Measurements from ENCODE around the gene FCRL5.

GRCh38 chr1:157542676-157543075 is 9.6 kb downstream of the FCRL5 start:
- no peak for TF ChIP-seq CTCF (IDR thresholded peaks at IDR 0.05; ENCODE audit: insufficient read depth, low read depth, low read length)
- no peak for TF ChIP-seq EZH2 (IDR thresholded peaks at IDR 0.05; ENCODE audit: insufficient read depth, low read length)
